MM.1S (cell line): ENCODE measurements around the gene ZNF516.

ENCODE experiments used
- CTCF ChIP-seq: fragments of 300-600 bp; sonication (generic); IDR thresholded peaks from 2 replicates; pipeline ENCODE4 v1.5.1; 2016; ENCODE audit warnings: antibody characterized with exemption, low read length, mixed read lengths
- EZH2 ChIP-seq: fragments of 300-600 bp; sonication (generic); optimal IDR thresholded peaks from 2 replicates; pipeline ENCODE3; 2017; ENCODE audit warnings: low read depth, mild to moderate bottlenecking, antibody characterized with exemption, low read length, mixed read lengths
- EZH2phosphoT487 ChIP-seq: fragments of 300-600 bp; sonication (generic); IDR thresholded peaks from 2 replicates; pipeline ENCODE4 v1.6.1; 2018; ENCODE audit warnings: antibody characterized with exemption, low read length

GRCh38 chr18:76340410-76340809 lies 154.6 kb downstream of the ZNF516 start:
- no peak for TF ChIP-seq CTCF
- no peak for TF ChIP-seq EZH2
- no peak for TF ChIP-seq EZH2phosphoT487
